Neural crest cell (in vitro differentiated cells): Measurements from ENCODE around the gene GHSR. TPM values are rescaled to one million over a fixed set of nuclear protein-coding genes. Genes with fewer than 3 reads are reported as not detected.
"Not testable (repeated sequence)": the region's sequence is repeated elsewhere in the genome, so short reads cannot be mapped to it uniquely, and the experiment has no call there.

ENCODE experiments used
- DNase-seq: peaks from one replicate; pipeline ENCODE4 v3.0.0; 2021; ENCODE audit warnings: low read depth, mixed read lengths, low spot score
- H3K27ac Mint-ChIP-seq: one replicate; pipeline ENCODE4 v1.8.0; 2021; ENCODE audit warnings: mild to moderate bottlenecking, mixed read lengths; ENCODE audit not compliant: unreplicated experiment
- H3K27me3 Mint-ChIP-seq: 2 replicates; pipeline ENCODE4 v1.8.0; 2021; ENCODE audit warnings: low read depth, mild to moderate bottlenecking, mixed read lengths
- H3K36me3 Mint-ChIP-seq: 2 replicates; pipeline ENCODE4 v1.8.0; 2021; ENCODE audit warnings: low read depth, mild to moderate bottlenecking, mixed read lengths
- H3K4me1 Mint-ChIP-seq: 2 replicates; pipeline ENCODE4 v1.8.0; 2021; ENCODE audit warnings: mixed read lengths
- H3K4me3 Mint-ChIP-seq: one replicate; pipeline ENCODE4 v1.8.0; 2021; ENCODE audit warnings: mild to moderate bottlenecking, mixed read lengths
- H3K9me3 Mint-ChIP-seq: 2 replicates; pipeline ENCODE4 v1.8.0; 2021; ENCODE audit warnings: mixed read lengths
- CTCF ChIP-seq: fragments of 200-600 bp; sonication (generic); conservative IDR thresholded peaks from 2 replicates; pipeline ENCODE4 v1.5.0; 2021; ENCODE audit warnings: antibody characterized with exemption, mild to moderate bottlenecking
- long read RNA-seq: library from polyadenylated mRNA; unstranded; transcript quantifications from one replicate; pipeline ENCODE4 v2.0.0, GENCODE V29; 2020
- total RNA-seq: library from RNA; stranded (reverse); gene quantifications from 2 replicates; pipeline ENCODE4 v1.2.1, GENCODE V29; 2021

The GHSR gene, protein sequence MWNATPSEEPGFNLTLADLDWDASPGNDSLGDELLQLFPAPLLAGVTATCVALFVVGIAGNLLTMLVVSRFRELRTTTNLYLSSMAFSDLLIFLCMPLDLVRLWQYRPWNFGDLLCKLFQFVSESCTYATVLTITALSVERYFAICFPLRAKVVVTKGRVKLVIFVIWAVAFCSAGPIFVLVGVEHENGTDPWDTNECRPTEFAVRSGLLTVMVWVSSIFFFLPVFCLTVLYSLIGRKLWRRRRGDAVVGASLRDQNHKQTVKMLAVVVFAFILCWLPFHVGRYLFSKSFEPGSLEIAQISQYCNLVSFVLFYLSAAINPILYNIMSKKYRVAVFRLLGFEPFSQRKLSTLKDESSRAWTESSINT
- not detected in 2 replicates for total RNA-seq
- long read RNA-seq = 0 reads

GRCh38 chr3:172447611-172448579 is at the start of gene GHSR:
Gene GHSR (minus strand): TSS chr3:172448456. CDS start chr3:172448413, 43 bp downstream.
- Mint-ChIP-seq H3K36me3 (peaks cover 10% of the 10 kb centered on the region), H3K4me1 (peaks cover 18% of the 10 kb centered on the region), H3K9me3 (no peaks in the 10 kb centered on the region), H3K27ac (no peak within 1 kb of the TSS), H3K4me3 (peak within 1 kb of the TSS; percentile 12), H3K27me3 (peaks cover 83% of the 10 kb centered on the region)
- TF ChIP-seq CTCF = no peak
- no peak for DNase-seq

- not testable (repeated sequence) for H3K4me1 Mint-ChIP-seq
Measured at GRCh38 chr3:172490198-172490669, 42.0 kb upstream of the GHSR start.

GRCh38 chr3:172478116-172478515 is 29.9 kb upstream of the GHSR start:
- no peaks in the 10 kb centered on the region for H3K36me3 Mint-ChIP-seq
- H3K9me3 Mint-ChIP-seq = no peaks in the 10 kb centered on the region
- peaks cover 14% of the 10 kb centered on the region for H3K4me1 Mint-ChIP-seq
- TF ChIP-seq CTCF = no peak
- H3K27ac Mint-ChIP-seq = no peak overlapping the region
- no peak overlapping the region for H3K4me3 Mint-ChIP-seq
- no peak for DNase-seq
- H3K27me3 Mint-ChIP-seq = no peaks in the 10 kb centered on the region

More at GRCh38 chr3:172490198-172490669, 42.0 kb upstream of the GHSR start:
- TF ChIP-seq CTCF = peak; percentile 90
- H3K27ac Mint-ChIP-seq, H3K4me3 Mint-ChIP-seq, H3K36me3 Mint-ChIP-seq, H3K9me3 Mint-ChIP-seq, H3K27me3 Mint-ChIP-seq: not testable (repeated sequence)
- DNase-seq = peak; percentile 65

DNA sequence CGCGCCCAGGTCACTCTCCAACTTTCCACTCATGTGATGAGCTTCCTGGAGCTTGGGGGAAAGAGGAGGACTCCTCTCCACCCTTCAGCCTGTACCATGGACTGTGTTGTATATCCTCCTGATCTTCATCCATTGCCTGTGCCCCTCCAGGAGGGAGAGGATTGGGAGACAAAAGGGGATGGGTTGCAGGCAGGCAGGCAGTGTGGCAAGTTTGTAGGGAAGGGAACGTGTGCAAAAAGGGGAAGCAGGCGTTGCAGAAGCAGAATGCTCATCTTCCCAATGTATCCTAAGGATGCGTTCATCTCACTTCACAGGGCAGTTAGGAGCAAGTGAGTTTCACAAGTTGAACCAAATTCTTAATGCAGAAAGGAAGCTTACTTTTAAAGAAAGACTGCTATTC is 28.1 kb upstream of the GHSR start:
- peaks cover 2% of the 10 kb centered on the region for H3K9me3 Mint-ChIP-seq
- no peak overlapping the region for H3K27ac Mint-ChIP-seq
- no peaks in the 10 kb centered on the region for H3K27me3 Mint-ChIP-seq
- TF ChIP-seq CTCF = no peak
- peaks cover 14% of the 10 kb centered on the region for H3K4me1 Mint-ChIP-seq
- DNase-seq = no peak
- peak overlapping the region; percentile 84 for H3K4me3 Mint-ChIP-seq
- H3K36me3 Mint-ChIP-seq = no peaks in the 10 kb centered on the region

DNA sequence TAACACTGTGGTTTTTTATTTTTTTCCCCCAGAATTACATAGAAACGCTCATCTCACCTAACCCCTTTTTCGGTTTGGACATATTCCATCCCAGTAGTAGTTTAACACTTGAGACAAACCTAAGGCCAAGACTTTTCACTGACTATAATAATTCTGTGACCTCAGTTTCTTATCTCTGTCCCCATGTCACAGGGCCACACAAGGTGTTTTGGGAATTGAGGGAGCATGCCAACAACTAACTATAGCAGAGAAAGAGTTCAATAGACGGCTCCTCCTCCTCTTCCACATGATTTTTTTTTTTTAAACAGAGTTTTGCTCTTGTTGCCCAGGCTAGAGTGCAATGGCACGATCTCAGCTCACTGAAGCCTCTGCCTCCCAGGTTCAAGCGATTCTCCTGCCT is 27.4 kb upstream of the GHSR start:
- Mint-ChIP-seq H3K27me3 (no peaks in the 10 kb centered on the region), H3K4me1 (peaks cover 14% of the 10 kb centered on the region), H3K9me3 (peaks cover 5% of the 10 kb centered on the region), H3K36me3 (peaks cover 3% of the 10 kb centered on the region), H3K27ac (no peak overlapping the region), H3K4me3 (peak overlapping the region; percentile 84)
- no peak for TF ChIP-seq CTCF
- no peak for DNase-seq
